RWPE1 (cell line): ENCODE measurements around the gene MICB.
A peak's percentile ranks its signal among the peaks of the same experiment; 100 is the strongest.
"Not testable (repeated sequence)": the region's sequence is repeated elsewhere in the genome, so short reads cannot be mapped to it uniquely, and the experiment has no call there.

ENCODE experiments used
- CTCF ChIA-PET: fragments of 350-600 bp; sonication (Branson Sonifier 250); formaldehyde crosslinking; extraction: SDS; loops from one replicate; lab custom pipeline; 2021; lab: Yijun Ruan, JAX
- POLR2A ChIA-PET: fragments of 400-600 bp; formaldehyde crosslinking; extraction: SDS; loops from one replicate; lab custom pipeline; 2020; ENCODE audit warnings: antibody characterized with exemption; ENCODE audit not compliant: low non-redundant PET; lab: Yijun Ruan, JAX
- DNase-seq: peaks from one replicate; pipeline ENCODE4 v3.0.0; 2012; ENCODE audit warnings: low spot score
- H3K27ac ChIP-seq: fragments of 450-650 bp; 2 replicates; pipeline ENCODE4 v1.5.1; 2017
- CTCF ChIP-seq: fragments of 450-650 bp; conservative IDR thresholded peaks from 2 replicates; pipeline ENCODE4 v1.5.1; 2017; ENCODE audit warnings: low read depth, mild to moderate bottlenecking

The MICB gene

GRCh38 chr6:31497531-31498476 is at the start of gene MICB:
TSS of gene MICB (plus strand) at chr6:31498145. CDS start at chr6:31498194, 49 bp downstream.
- H3K27ac ChIP-seq, result peak within 1 kb of the TSS; percentile 71
- TF ChIP-seq CTCF, result no peak
- ChIA-PET CTCF (interaction anchor here (0.5 to 2.2 kb wide), 3 partner anchors 99 to 220 kb away, joined by 4 to 6 read pairs (median 4); no protein-coding TSS in a partner anchor), POLR2A (no interaction called here)
- DNase-seq, result peak; percentile 79

- no peak for DNase-seq
- ChIA-PET CTCF (no interaction called here), POLR2A (no interaction called here)
- no peak for TF ChIP-seq CTCF
- no peak overlapping the region for H3K27ac ChIP-seq
Observed at GRCh38 chr6:31450751-31451150, 47.2 kb upstream of the MICB start.

- POLR2A ChIA-PET, result no interaction called here
- no peak overlapping the region for H3K27ac ChIP-seq
- CTCF ChIA-PET, result interaction anchor here (1.0 kb wide), 1 partner anchor 11 kb away, joined by 3 read pairs; no protein-coding TSS in a partner anchor
- DNase-seq, result no peak
- no peak for TF ChIP-seq CTCF
Observed at GRCh38 chr6:31452859-31453258, 45.1 kb upstream of the MICB start.

GRCh38 chr6:31453259-31453658 is 44.7 kb upstream of the MICB start:
- ChIA-PET POLR2A (no interaction called here), CTCF (no interaction called here)
- DNase-seq, result no peak
- no peak overlapping the region for H3K27ac ChIP-seq
- no peak for TF ChIP-seq CTCF

- DNase-seq, CTCF ChIA-PET, H3K27ac ChIP-seq, POLR2A ChIA-PET: not testable (repeated sequence)
Observed at GRCh38 chr6:31459864-31460263, 38.1 kb upstream of the MICB start.

GRCh38 chr6:31460361-31461025 is 37.5 kb upstream of the MICB start:
- CTCF ChIA-PET, result interaction anchor here (0.6 kb wide), 1 partner anchor 124 kb away, joined by 3 read pairs; no protein-coding TSS in a partner anchor
- DNase-seq, result no peak
- POLR2A ChIA-PET, result no interaction called here
- no peak for TF ChIP-seq CTCF
- H3K27ac ChIP-seq, result no peak overlapping the region
